ENCODE measurements around the gene SUN1.

- TF ChIP-seq, protein P1, sequence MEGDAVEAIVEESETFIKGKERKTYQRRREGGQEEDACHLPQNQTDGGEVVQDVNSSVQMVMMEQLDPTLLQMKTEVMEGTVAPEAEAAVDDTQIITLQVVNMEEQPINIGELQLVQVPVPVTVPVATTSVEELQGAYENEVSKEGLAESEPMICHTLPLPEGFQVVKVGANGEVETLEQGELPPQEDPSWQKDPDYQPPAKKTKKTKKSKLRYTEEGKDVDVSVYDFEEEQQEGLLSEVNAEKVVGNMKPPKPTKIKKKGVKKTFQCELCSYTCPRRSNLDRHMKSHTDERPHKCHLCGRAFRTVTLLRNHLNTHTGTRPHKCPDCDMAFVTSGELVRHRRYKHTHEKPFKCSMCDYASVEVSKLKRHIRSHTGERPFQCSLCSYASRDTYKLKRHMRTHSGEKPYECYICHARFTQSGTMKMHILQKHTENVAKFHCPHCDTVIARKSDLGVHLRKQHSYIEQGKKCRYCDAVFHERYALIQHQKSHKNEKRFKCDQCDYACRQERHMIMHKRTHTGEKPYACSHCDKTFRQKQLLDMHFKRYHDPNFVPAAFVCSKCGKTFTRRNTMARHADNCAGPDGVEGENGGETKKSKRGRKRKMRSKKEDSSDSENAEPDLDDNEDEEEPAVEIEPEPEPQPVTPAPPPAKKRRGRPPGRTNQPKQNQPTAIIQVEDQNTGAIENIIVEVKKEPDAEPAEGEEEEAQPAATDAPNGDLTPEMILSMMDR (IDR thresholded peaks at IDR 0.05; ENCODE audit: extremely low read depth in 1 of 2, insufficient read depth in 1 of 2, low read depth in 1 of 2, low read length in 2 of 2): no peak
- no peak for TF ChIP-seq MAX (IDR thresholded peaks at IDR 0.05; ENCODE audit: insufficient read depth, insufficient read length)
- TF ChIP-seq JUN (IDR thresholded peaks at IDR 0.05; ENCODE audit: borderline replicate concordance, insufficient read depth, insufficient read length, low read depth): no peak
- no peak for TF ChIP-seq GATA2 (IDR thresholded peaks at IDR 0.05; ENCODE audit: insufficient read depth, insufficient read length, low read depth, low read length)
- TF ChIP-seq POLR2A (IDR thresholded peaks at IDR 0.05; ENCODE audit: low read depth, low read length): no peak
- no peak for TF ChIP-seq POLR2AphosphoS5 (IDR thresholded peaks at IDR 0.05; ENCODE audit: insufficient read depth, low read depth, low read length)
- no peak for TF ChIP-seq EZH2 (IDR thresholded peaks at IDR 0.05; ENCODE audit: borderline replicate concordance, low read depth, low read length, severe bottlenecking)
- no peak for TF ChIP-seq FOS (IDR thresholded peaks at IDR 0.05; ENCODE audit: borderline replicate concordance, insufficient read depth, low read length)
These were observed 24.3 kb downstream of the SUN1 start for GRCh38 chr7:856444-857095.

All from endothelial cell of umbilical vein (primary cell).